ENCODE measurements around the gene NLRC5.

GRCh38 chr16:57021757-57022156 is 32.4 kb downstream of the NLRC5 start:
- TF ChIP-seq CTCF (IDR thresholded peaks at IDR 0.05; ENCODE audit: low read length) (no peak), EZH2 (IDR thresholded peaks at IDR 0.05; ENCODE audit: borderline replicate concordance, low read length) (no peak)

Data from OCI-LY1 (cell line).